GM23338 (cell line): ENCODE data around the gene SLC9A8. TPM values are rescaled to one million over a fixed set of nuclear protein-coding genes. Genes with fewer than 3 reads are reported as not detected.
"Not testable (repeated sequence)": the region's sequence is repeated elsewhere in the genome, so short reads cannot be mapped to it uniquely, and the experiment has no call there.

Experiments used
- ATAC-seq: fragments of 200-7000 bp; cut with Tn5 transposase; 3 replicates; pipeline ENCODE4 v1.9.1; 2020
- DNase-seq: peaks from one replicate; pipeline ENCODE4 v3.0.0-alpha.2; 2015; ENCODE audit warnings: low spot score
- H2AFZ ChIP-seq: fragments of 200-600 bp; sonication (generic); 2 replicates; pipeline ENCODE4 v1.8.0; 2016; ENCODE audit warnings: antibody characterized with exemption, mild to moderate bottlenecking, moderate library complexity
- H3F3A ChIP-seq: fragments of 200-600 bp; sonication (generic); replicated peaks from 2 replicates; pipeline ENCODE4 v1.8.0; 2017; ENCODE audit warnings: antibody characterized with exemption, mixed run types, low read depth
- H3K27ac ChIP-seq: fragments of 200-600 bp; sonication (generic); 2 replicates; pipeline ENCODE4 v1.6.1; 2016; ENCODE audit warnings: low read depth
- H3K27me3 ChIP-seq: fragments of 200-600 bp; sonication (generic); 2 replicates; pipeline ENCODE4 v1.8.0; 2016; ENCODE audit warnings: mild to moderate bottlenecking, mixed run types, moderate library complexity; ENCODE audit not compliant: insufficient read depth
- H3K36me3 ChIP-seq: fragments of 200-600 bp; sonication (generic); 2 replicates; pipeline ENCODE4 v1.8.0; 2016; ENCODE audit warnings: mild to moderate bottlenecking; ENCODE audit not compliant: insufficient read depth
- H3K4me1 ChIP-seq: fragments of 200-600 bp; sonication (generic); 2 replicates; pipeline ENCODE4 v1.8.0; 2016; ENCODE audit warnings: mild to moderate bottlenecking, moderate library complexity; ENCODE audit not compliant: insufficient read depth
- H3K4me2 ChIP-seq: fragments of 200-600 bp; sonication (generic); 2 replicates; pipeline ENCODE4 v1.7.1; 2017; ENCODE audit warnings: mixed run types
- H3K4me3 ChIP-seq: fragments of 200-600 bp; sonication (generic); 2 replicates; pipeline ENCODE4 v1.6.1; 2016; ENCODE audit warnings: mixed run types
- H3K79me2 ChIP-seq: fragments of 200-600 bp; sonication (generic); replicated peaks from 2 replicates; pipeline ENCODE4 v1.8.0; 2017; ENCODE audit warnings: mild to moderate bottlenecking; ENCODE audit not compliant: insufficient read depth
- H3K9me2 ChIP-seq: fragments of 200-600 bp; sonication (generic); 2 replicates; pipeline ENCODE4 v1.8.0; 2017; ENCODE audit not compliant: insufficient read depth
- H4K20me1 ChIP-seq: fragments of 200-600 bp; sonication (generic); replicated peaks from 2 replicates; pipeline ENCODE4 v1.8.0; 2017; ENCODE audit warnings: mild to moderate bottlenecking; ENCODE audit not compliant: insufficient read depth
- H3K27ac Mint-ChIP-seq: 2 replicates; pipeline ENCODE4 v1.8.0; 2020; ENCODE audit warnings: inconsistent platforms, mild to moderate bottlenecking, moderate library complexity, mixed read lengths
- H3K27me3 Mint-ChIP-seq: 3 replicates; pipeline ENCODE4 v1.8.0; 2022; ENCODE audit warnings: low read depth, mild to moderate bottlenecking, moderate library complexity, mixed read lengths, inconsistent platforms; ENCODE audit not compliant: insufficient read depth, poor library complexity
- H3K36me3 Mint-ChIP-seq: 3 replicates; pipeline ENCODE4 v1.8.0; 2021; ENCODE audit warnings: low read depth, mild to moderate bottlenecking, inconsistent platforms, moderate library complexity, mixed read lengths
- H3K4me1 Mint-ChIP-seq: 3 replicates; pipeline ENCODE4 v1.8.0; 2020; ENCODE audit warnings: mild to moderate bottlenecking, inconsistent platforms, mixed read lengths
- H3K4me3 Mint-ChIP-seq: 3 replicates; pipeline ENCODE4 v1.8.0; 2021; ENCODE audit warnings: moderate library complexity, mild to moderate bottlenecking, inconsistent platforms, mixed read lengths
- H3K9me3 Mint-ChIP-seq: 3 replicates; pipeline ENCODE4 v1.8.0; 2020; ENCODE audit warnings: moderate library complexity, mild to moderate bottlenecking, inconsistent platforms, mixed read lengths
- CTCF ChIP-seq, 2 experiments: fragments of 200-600 bp in 1 of 2; sonication (generic) in 1 of 2; conservative IDR thresholded peaks; 2 replicates each; pipeline versions ENCODE4 v1.5.1 to v1.6.1; 2016 to 2017; ENCODE audit warnings: antibody characterized with exemption in 2 of 2, low read depth in 2 of 2, mild to moderate bottlenecking in 2 of 2, moderate library complexity in 1 of 2
- ETS1 ChIP-seq: IDR thresholded peaks from 2 replicates; pipeline ENCODE4 v1.6.1; 2016; ENCODE audit warnings: antibody characterized with exemption
- EZH2 ChIP-seq: fragments of 200-600 bp; sonication (generic); IDR thresholded peaks from one replicate; pipeline ENCODE4 v1.8.0; 2017; ENCODE audit warnings: antibody characterized with exemption, mild to moderate bottlenecking, low read depth; ENCODE audit not compliant: unreplicated experiment
- NANOG ChIP-seq: IDR thresholded peaks from 2 replicates; pipeline ENCODE4 v1.6.1; 2016; ENCODE audit warnings: antibody characterized with exemption, borderline replicate concordance
- REST ChIP-seq: IDR thresholded peaks from one replicate; pipeline ENCODE4 v1.6.1; 2018; ENCODE audit warnings: antibody characterized with exemption; ENCODE audit not compliant: unreplicated experiment
- ZNF114 ChIP-seq: fragments of 250-450 bp; sonication (Bioruptor Pico); IDR thresholded peaks from 2 replicates; pipeline ENCODE4 v1.5.0; 2020; ENCODE audit warnings: mild to moderate bottlenecking, moderate library complexity
- polyA plus RNA-seq: library from polyadenylated mRNA; unstranded; fragments of >200 nt; fragmentation: Nextera tagmentation; extraction: Ambion mirVana; gene quantifications from 2 replicates; pipeline ENCODE4 v1.2.1, GENCODE V29; 2016
- total RNA-seq: library from RNA; depleted of rRNA; stranded (reverse); fragments of >200 nt; shearing (Covaris generic); gene quantifications from 2 replicates; pipeline ENCODE4 v1.2.3, GENCODE V29; 2014

SLC9A8 gene
- total and polyA plus RNA-seq, 2 experiments from 2014 or later: 2.6 to 6.4 TPM

- no peak for TF ChIP-seq REST
- no peak for TF ChIP-seq ETS1
- no peak for TF ChIP-seq ZNF114 (CRISPR knock-in tag)
These were observed 32.7 kb upstream of the SLC9A8 start (continued) for GRCh38 chr20:49779972-49780371.

GRCh38 chr20:49781676-49782075 lies 31.0 kb upstream of the SLC9A8 start:
- no peak overlapping the region for H3K4me2 ChIP-seq
- no peaks in the 10 kb centered on the region for H3K4me1 ChIP-seq
- Mint-ChIP-seq H3K27ac (no peak overlapping the region), H3K9me3 (no peaks in the 10 kb centered on the region), H3K4me1 (peaks cover 4% of the 10 kb centered on the region; the same call in 1 of the 3 replicates), H3K36me3 (no peaks in the 10 kb centered on the region), H3K27me3 (no peaks in the 10 kb centered on the region), H3K4me3 (no peak overlapping the region)
- H2AFZ ChIP-seq: no peak overlapping the region
- no peak for TF ChIP-seq REST
- no peak for TF ChIP-seq NANOG
- no peak for TF ChIP-seq EZH2
- TF ChIP-seq CTCF (conservative IDR thresholded peaks at IDR 0.05; ENCODE audit: low read depth in 2 of 2): no peak
- H3K27me3 ChIP-seq: no peaks in the 10 kb centered on the region
- no peaks in the 10 kb centered on the region for H3K9me2 ChIP-seq
- no peaks in the 10 kb centered on the region for H3K79me2 ChIP-seq
- no peak overlapping the region for H3K4me3 ChIP-seq
- H4K20me1 ChIP-seq: no peaks in the 10 kb centered on the region
- 0 out of 2 replicates have a peak, but pooled peaks cover 3% of the 10 kb centered on the region for H3F3A ChIP-seq
- no peak overlapping the region for H3K27ac ChIP-seq
- DNase-seq (no peak), ATAC-seq (no peak)
- no peaks in the 10 kb centered on the region for H3K36me3 ChIP-seq

- not testable (repeated sequence) for H3K4me3 ChIP-seq, H3K4me1 Mint-ChIP-seq, H3K4me1 ChIP-seq, H2AFZ ChIP-seq, H3K79me2 ChIP-seq, H3K9me2 ChIP-seq, H3K27me3 ChIP-seq, H3K27me3 Mint-ChIP-seq, DNase-seq, H3K36me3 Mint-ChIP-seq, H3K27ac Mint-ChIP-seq, H3F3A ChIP-seq, ATAC-seq, H3K9me3 Mint-ChIP-seq, H3K36me3 ChIP-seq, H3K4me2 ChIP-seq, H3K4me3 Mint-ChIP-seq, H3K27ac ChIP-seq, H4K20me1 ChIP-seq
These were observed 30.2 kb upstream of the SLC9A8 start for GRCh38 chr20:49782439-49782838.

GRCh38 chr20:49783021-49783995 lies 29.3 kb upstream of the SLC9A8 start:
- H3K4me3 ChIP-seq, H3K36me3 Mint-ChIP-seq, H3F3A ChIP-seq, H3K4me1 ChIP-seq, H3K4me3 Mint-ChIP-seq, DNase-seq, H3K9me3 Mint-ChIP-seq, H3K36me3 ChIP-seq, H3K27me3 ChIP-seq, H4K20me1 ChIP-seq, H3K4me1 Mint-ChIP-seq, H3K79me2 ChIP-seq, H3K27ac Mint-ChIP-seq, ATAC-seq, H3K9me2 ChIP-seq, H3K4me2 ChIP-seq, H3K27me3 Mint-ChIP-seq, H3K27ac ChIP-seq: not testable (repeated sequence)
- peak overlapping the region; percentile 92 for H2AFZ ChIP-seq
